Progenitor cell of endocrine pancreas (in vitro differentiated cells): ENCODE data around the gene SPAG17. TPM values are rescaled to one million over a fixed set of nuclear protein-coding genes. Genes with fewer than 3 reads are reported as not detected.

Source experiments
- DNase-seq: peaks from one replicate; pipeline ENCODE4 v3.0.0; 2021; ENCODE audit warnings: low spot score; ENCODE audit not compliant: unreplicated experiment
- H3K27ac Mint-ChIP-seq: 2 replicates; pipeline ENCODE4 v1.8.0; 2021; ENCODE audit warnings: mild to moderate bottlenecking, moderate library complexity, mixed read lengths
- H3K27me3 Mint-ChIP-seq: 2 replicates; pipeline ENCODE4 v1.8.0; 2021; ENCODE audit warnings: mixed read lengths
- H3K36me3 Mint-ChIP-seq: 2 replicates; pipeline ENCODE4 v1.8.0; 2022; ENCODE audit warnings: mixed read lengths; ENCODE audit not compliant: insufficient read depth
- H3K4me1 Mint-ChIP-seq: 2 replicates; pipeline ENCODE4 v1.8.0; 2021; ENCODE audit warnings: low read depth, mixed read lengths
- H3K4me3 Mint-ChIP-seq: 2 replicates; pipeline ENCODE4 v1.8.0; 2021; ENCODE audit warnings: low read depth, mild to moderate bottlenecking, moderate library complexity, mixed read lengths
- H3K9me3 Mint-ChIP-seq: 2 replicates; pipeline ENCODE4 v1.8.0; 2021; ENCODE audit warnings: low read depth, mixed read lengths
- CTCF ChIP-seq: fragments of 200-600 bp; sonication (generic); IDR thresholded peaks from one replicate; pipeline ENCODE4 v1.5.0; 2021; ENCODE audit warnings: antibody characterized with exemption, mild to moderate bottlenecking; ENCODE audit not compliant: unreplicated experiment
- total RNA-seq: library from RNA; stranded (reverse); gene quantifications from 2 replicates; pipeline ENCODE4 v1.2.1, GENCODE V29; 2021

The SPAG17 gene
- total RNA-seq, 1 donor from 2014 or later = 14.9 TPM

GRCh38 chr1:118204648-118205047 is 19.6 kb upstream of the SPAG17 start:
- no peaks in the 10 kb centered on the region for H3K9me3 Mint-ChIP-seq
- no peaks in the 10 kb centered on the region for H3K27me3 Mint-ChIP-seq
- H3K4me1 Mint-ChIP-seq = no peaks in the 10 kb centered on the region
- no peak overlapping the region for H3K4me3 Mint-ChIP-seq
- no peak for DNase-seq
- no peak overlapping the region for H3K27ac Mint-ChIP-seq
- no peak for TF ChIP-seq CTCF
- H3K36me3 Mint-ChIP-seq = no peaks in the 10 kb centered on the region

- Mint-ChIP-seq H3K27ac (no peak overlapping the region), H3K9me3 (no peaks in the 10 kb centered on the region)
Observed at GRCh38 chr1:118204105-118204504, 19.1 kb upstream of the SPAG17 start.

GRCh38 chr1:118202076-118202608 is 17.1 kb upstream of the SPAG17 start:
- DNase-seq = no peak
- H3K36me3 Mint-ChIP-seq = no peaks in the 10 kb centered on the region
- H3K4me1 Mint-ChIP-seq = no peaks in the 10 kb centered on the region
- H3K4me3 Mint-ChIP-seq = no peak overlapping the region
- H3K9me3 Mint-ChIP-seq = no peaks in the 10 kb centered on the region
- H3K27ac Mint-ChIP-seq = no peak overlapping the region
- no peak for TF ChIP-seq CTCF
- H3K27me3 Mint-ChIP-seq = no peaks in the 10 kb centered on the region

More at GRCh38 chr1:118204105-118204504, 19.1 kb upstream of the SPAG17 start:
- no peak for DNase-seq
- H3K27me3 Mint-ChIP-seq = no peaks in the 10 kb centered on the region
- no peaks in the 10 kb centered on the region for H3K4me1 Mint-ChIP-seq
- H3K36me3 Mint-ChIP-seq = no peaks in the 10 kb centered on the region
- no peak overlapping the region for H3K4me3 Mint-ChIP-seq
- no peak for TF ChIP-seq CTCF

GRCh38 chr1:118201524-118201923 is 16.5 kb upstream of the SPAG17 start:
- TF ChIP-seq CTCF = no peak
- H3K36me3 Mint-ChIP-seq = no peaks in the 10 kb centered on the region
- no peak for DNase-seq
- H3K9me3 Mint-ChIP-seq = no peaks in the 10 kb centered on the region
- no peak overlapping the region for H3K27ac Mint-ChIP-seq
- H3K4me3 Mint-ChIP-seq = no peak overlapping the region
- H3K4me1 Mint-ChIP-seq = no peaks in the 10 kb centered on the region
- no peaks in the 10 kb centered on the region for H3K27me3 Mint-ChIP-seq

- Mint-ChIP-seq H3K36me3 (no peaks in the 10 kb centered on the region), H3K27me3 (no peaks in the 10 kb centered on the region), H3K4me3 (no peak overlapping the region)
Observed at GRCh38 chr1:118200836-118201235, 15.8 kb upstream of the SPAG17 start.

More at GRCh38 chr1:118200836-118201235, 15.8 kb upstream of the SPAG17 start:
- no peaks in the 10 kb centered on the region for H3K4me1 Mint-ChIP-seq
- no peak for DNase-seq
- H3K9me3 Mint-ChIP-seq = no peaks in the 10 kb centered on the region
- no peak for TF ChIP-seq CTCF
- H3K27ac Mint-ChIP-seq = no peak overlapping the region
